MCF 10A (cell line): Measurements from ENCODE around the gene FBXO47. TPM values are rescaled to one million over a fixed set of nuclear protein-coding genes. Genes with fewer than 3 reads are reported as not detected.

Experiments
- BruUV-seq: library from RNA; stranded (reverse); fragments of 400-500 nt; replicated peaks from 2 replicates; lab custom pipeline; 2021; lab: Mats Ljungman, UMichigan
- CTCF ChIA-PET: fragments of 300-600 bp; sonication (Branson Sonifier 250); formaldehyde crosslinking; extraction: SDS; loops from one replicate; lab custom pipeline; 2021; ENCODE audit warnings: antibody characterized with exemption, inconsistent platforms; lab: Yijun Ruan, JAX
- POLR2A ChIA-PET: fragments of 300-600, 350-650 bp; sonication (Branson Sonifier 250); formaldehyde crosslinking; extraction: SDS; loops from one replicate; lab custom pipeline; 2020; ENCODE audit warnings: antibody characterized with exemption, inconsistent platforms; lab: Yijun Ruan, JAX
- DNase-seq: peaks from one replicate; pipeline ENCODE4 v3.0.0-alpha.2; 2018; ENCODE audit not compliant: unreplicated experiment
- H3K27ac Mint-ChIP-seq: one replicate; pipeline ENCODE4 v1.8.0; 2022; ENCODE audit warnings: mild to moderate bottlenecking, low read depth, mixed read lengths; ENCODE audit not compliant: unreplicated experiment
- H3K27me3 Mint-ChIP-seq: one replicate; pipeline ENCODE4 v1.8.0; 2022; ENCODE audit warnings: mixed read lengths; ENCODE audit not compliant: insufficient read depth, unreplicated experiment
- H3K36me3 Mint-ChIP-seq: one replicate; pipeline ENCODE4 v1.8.0; 2022; ENCODE audit warnings: mild to moderate bottlenecking, moderate library complexity, mixed read lengths; ENCODE audit not compliant: insufficient read depth, unreplicated experiment
- H3K4me1 Mint-ChIP-seq: one replicate; pipeline ENCODE4 v1.8.0; 2022; ENCODE audit warnings: mixed read lengths; ENCODE audit not compliant: insufficient read depth, unreplicated experiment
- H3K4me3 Mint-ChIP-seq: one replicate; pipeline ENCODE4 v1.8.0; 2022; ENCODE audit warnings: mild to moderate bottlenecking, moderate library complexity, mixed read lengths; ENCODE audit not compliant: unreplicated experiment
- H3K9me3 Mint-ChIP-seq: one replicate; pipeline ENCODE4 v1.8.0; 2022; ENCODE audit warnings: mixed read lengths; ENCODE audit not compliant: unreplicated experiment
- intact Hi-C: fragments of 100-400 bp; cut with micrococcal nuclease; formaldehyde crosslinking; loops from 2 replicates; pipeline ENCODE4 v1.14.1; 2022
- total RNA-seq: library from RNA; stranded (reverse); gene quantifications from 2 replicates; pipeline ENCODE4 v1.2.3, GENCODE V29; 2022
- TF ChIP-seq, protein P1 (sequence below): fragments of 200-600 bp; IDR thresholded peaks from one replicate; pipeline ENCODE4 v1.8.0; 2022; ENCODE audit warnings: antibody characterized with exemption, mild to moderate bottlenecking; ENCODE audit not compliant: unreplicated experiment

Gene FBXO47
- total RNA-seq, 1 experiment from 2014 or later = not detected

DNA sequence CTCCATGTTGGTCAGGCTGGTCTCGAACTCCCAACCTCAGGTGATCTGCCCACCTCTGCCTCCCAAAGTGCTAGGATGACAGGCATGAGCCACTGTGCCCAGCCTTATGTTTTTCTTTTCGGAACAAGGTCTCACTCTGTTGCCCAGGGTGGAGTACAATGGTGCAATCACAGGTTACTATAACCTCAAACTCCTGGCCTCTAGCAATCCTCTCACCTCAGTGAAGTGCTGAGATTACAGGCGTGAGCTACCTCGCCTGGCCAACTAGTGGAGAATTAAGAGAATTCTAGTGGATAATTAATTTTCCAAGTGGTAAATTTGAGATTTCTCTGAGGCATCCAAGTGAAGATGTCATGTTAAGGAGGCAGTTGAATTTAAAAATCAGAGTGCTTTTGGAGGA, 2.9 kb upstream of the FBXO47 start:
- intact Hi-C loops = no loop called here
- ChIA-PET POLR2A (no interaction called here), CTCF (interaction anchor here (0.5 kb wide), 1 partner anchor 704 kb away, joined by 3 read pairs; no protein-coding TSS in a partner anchor)
- H3K4me3 Mint-ChIP-seq = no peak overlapping the region
- H3K9me3 Mint-ChIP-seq = no peaks in the 10 kb centered on the region
- no TSS peak for BruUV-seq
- H3K27me3 Mint-ChIP-seq = no peaks in the 10 kb centered on the region
- peaks cover 12% of the 10 kb centered on the region for H3K4me1 Mint-ChIP-seq
- no peaks in the 10 kb centered on the region for H3K36me3 Mint-ChIP-seq
- DNase-seq = peak; percentile 29
- TF ChIP-seq, protein P1, sequence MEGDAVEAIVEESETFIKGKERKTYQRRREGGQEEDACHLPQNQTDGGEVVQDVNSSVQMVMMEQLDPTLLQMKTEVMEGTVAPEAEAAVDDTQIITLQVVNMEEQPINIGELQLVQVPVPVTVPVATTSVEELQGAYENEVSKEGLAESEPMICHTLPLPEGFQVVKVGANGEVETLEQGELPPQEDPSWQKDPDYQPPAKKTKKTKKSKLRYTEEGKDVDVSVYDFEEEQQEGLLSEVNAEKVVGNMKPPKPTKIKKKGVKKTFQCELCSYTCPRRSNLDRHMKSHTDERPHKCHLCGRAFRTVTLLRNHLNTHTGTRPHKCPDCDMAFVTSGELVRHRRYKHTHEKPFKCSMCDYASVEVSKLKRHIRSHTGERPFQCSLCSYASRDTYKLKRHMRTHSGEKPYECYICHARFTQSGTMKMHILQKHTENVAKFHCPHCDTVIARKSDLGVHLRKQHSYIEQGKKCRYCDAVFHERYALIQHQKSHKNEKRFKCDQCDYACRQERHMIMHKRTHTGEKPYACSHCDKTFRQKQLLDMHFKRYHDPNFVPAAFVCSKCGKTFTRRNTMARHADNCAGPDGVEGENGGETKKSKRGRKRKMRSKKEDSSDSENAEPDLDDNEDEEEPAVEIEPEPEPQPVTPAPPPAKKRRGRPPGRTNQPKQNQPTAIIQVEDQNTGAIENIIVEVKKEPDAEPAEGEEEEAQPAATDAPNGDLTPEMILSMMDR = peak; percentile 7
- no peak overlapping the region for H3K27ac Mint-ChIP-seq

DNA sequence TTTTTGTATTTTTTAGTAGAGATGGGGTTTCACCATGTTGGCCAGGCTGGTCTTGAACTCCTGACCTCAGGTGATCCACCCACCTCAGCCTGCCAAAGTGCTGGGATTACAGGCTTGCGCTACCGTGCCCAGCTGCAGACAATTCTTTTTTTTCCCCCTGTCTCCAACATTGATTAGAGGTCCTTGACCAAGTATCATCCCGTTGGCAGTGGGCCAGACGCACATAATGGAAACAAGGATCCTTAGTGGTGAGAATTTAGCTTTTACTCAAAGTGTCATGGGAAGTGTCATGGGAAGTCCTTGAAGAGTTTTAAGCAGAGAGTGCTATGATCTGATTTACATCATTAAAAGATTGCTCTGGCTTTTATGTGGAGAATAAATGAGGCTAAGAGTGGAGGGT, 2.1 kb upstream of the FBXO47 start:
- no peaks in the 10 kb centered on the region for H3K9me3 Mint-ChIP-seq
- ChIA-PET CTCF (no interaction called here), POLR2A (no interaction called here)
- no peaks in the 10 kb centered on the region for H3K27me3 Mint-ChIP-seq
- intact Hi-C loops = no loop called here
- TF ChIP-seq, protein P1 = no peak
- H3K4me3 Mint-ChIP-seq = no peak overlapping the region
- peaks cover 12% of the 10 kb centered on the region for H3K4me1 Mint-ChIP-seq
- H3K36me3 Mint-ChIP-seq = no peaks in the 10 kb centered on the region
- H3K27ac Mint-ChIP-seq = peak overlapping the region; percentile 6
- no TSS peak for BruUV-seq
- DNase-seq = no peak

DNA sequence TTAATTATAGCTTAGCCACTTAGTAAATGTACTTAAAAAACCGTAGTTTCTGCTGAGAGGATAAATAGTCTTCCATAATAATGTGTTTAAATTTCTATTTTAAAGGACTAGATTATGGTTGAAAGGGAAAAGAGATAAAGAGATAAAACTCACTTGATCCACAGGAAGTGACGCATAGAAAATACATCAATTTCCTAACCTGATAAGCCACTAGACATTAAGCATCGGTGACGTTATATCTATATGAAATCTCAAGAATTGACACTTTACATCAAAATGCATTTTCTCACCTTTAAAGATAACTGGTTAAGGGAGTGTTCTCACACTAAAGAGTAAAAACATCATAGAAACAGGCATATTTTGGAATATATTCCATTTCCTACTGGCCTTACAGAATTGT, 5.8 kb downstream of the FBXO47 start:
- H3K4me3 Mint-ChIP-seq = no peak overlapping the region
- H3K9me3 Mint-ChIP-seq = no peaks in the 10 kb centered on the region
- DNase-seq = no peak
- TF ChIP-seq, protein P1 = no peak
- intact Hi-C loops = no loop called here
- CTCF ChIA-PET = no interaction called here
- BruUV-seq = no TSS peak
- POLR2A ChIA-PET = interaction anchor here (0.7 kb wide), 1 partner anchor 23 kb away, joined by 3 read pairs; no protein-coding TSS in a partner anchor
- H3K27ac Mint-ChIP-seq = no peak overlapping the region
- H3K36me3 Mint-ChIP-seq = no peaks in the 10 kb centered on the region
- H3K4me1 Mint-ChIP-seq = no peaks in the 10 kb centered on the region
- H3K27me3 Mint-ChIP-seq = no peaks in the 10 kb centered on the region

DNA sequence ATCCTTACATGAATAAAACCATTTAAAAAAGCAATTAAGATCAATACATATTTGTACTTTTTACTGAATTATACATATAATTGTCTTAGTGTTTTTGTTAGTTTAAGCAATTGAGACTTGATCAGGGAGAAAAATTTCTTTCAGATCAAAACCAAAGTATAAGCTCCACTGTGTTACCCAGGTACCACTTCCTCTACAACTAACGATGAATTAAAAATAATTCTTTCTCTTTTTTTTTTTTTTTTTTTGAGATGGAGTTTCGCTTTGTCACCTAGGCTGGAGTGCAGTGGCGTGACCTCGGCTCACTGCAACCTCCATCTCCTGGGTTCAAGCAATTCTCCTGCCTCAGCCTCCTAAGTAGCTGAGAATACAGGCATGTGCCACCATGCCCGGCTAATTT, 6.8 kb downstream of the FBXO47 start:
- Mint-ChIP-seq H3K27me3 (no peaks in the 10 kb centered on the region), H3K4me1 (no peaks in the 10 kb centered on the region), H3K4me3 (no peak overlapping the region), H3K9me3 (no peaks in the 10 kb centered on the region), H3K27ac (no peak overlapping the region), H3K36me3 (no peaks in the 10 kb centered on the region)
- no peak for DNase-seq
- TF ChIP-seq, protein P1 = no peak
- CTCF ChIA-PET = interaction anchor here (0.6 kb wide), 2 partner anchors 8 to 201 kb away, joined by 3 read pairs; no protein-coding TSS in a partner anchor
- POLR2A ChIA-PET = interaction anchor here (0.8 kb wide), 1 partner anchor 12 kb away, joined by 3 read pairs; no protein-coding TSS in a partner anchor
- intact Hi-C loops = no loop called here
- BruUV-seq = no TSS peak
